Medulla oblongata (tissue), 1 donor: Measurements from ENCODE around the gene CYP27C1.
A peak's percentile ranks its signal among the peaks of the same experiment; 100 is the strongest.
"Not testable (repeated sequence)": the region's sequence is repeated elsewhere in the genome, so short reads cannot be mapped to it uniquely, and the experiment has no call there.

Experiments used
- DNase-seq: peaks from one replicate; pipeline ENCODE4 v3.0.0-alpha.2; 2015; ENCODE audit errors: extremely low spot score

CYP27C1 gene

GRCh38 chr2:127220102-127220767 is at the start of gene CYP27C1:
Gene CYP27C1 (minus strand): TSS chr2:127220299. CDS start chr2:127220270, 29 bp downstream.
- no peak for DNase-seq

- no peak for DNase-seq
Observed at GRCh38 chr2:127261804-127262406, 41.8 kb upstream of the CYP27C1 start.

- DNase-seq: no peak
Observed at GRCh38 chr2:127259355-127259754, 39.3 kb upstream of the CYP27C1 start.

- DNase-seq: no peak
Observed at GRCh38 chr2:127256866-127257265, 36.8 kb upstream of the CYP27C1 start.

- DNase-seq: no peak
Observed at GRCh38 chr2:127256381-127256780, 36.3 kb upstream of the CYP27C1 start.

GRCh38 chr2:127255721-127256120 is 35.6 kb upstream of the CYP27C1 start:
- no peak for DNase-seq

- DNase-seq: peak; percentile 46
Observed at GRCh38 chr2:127255146-127255545, 35.0 kb upstream of the CYP27C1 start.

GRCh38 chr2:127254386-127254981 is 34.4 kb upstream of the CYP27C1 start:
- no peak for DNase-seq

GRCh38 chr2:127241184-127241583 is 21.1 kb upstream of the CYP27C1 start:
- not testable (repeated sequence) for DNase-seq

- no peak for DNase-seq
Observed at GRCh38 chr2:127239395-127239794, 19.3 kb upstream of the CYP27C1 start.

- DNase-seq: not testable (repeated sequence)
Observed at GRCh38 chr2:127237768-127238167, 17.7 kb upstream of the CYP27C1 start.

GRCh38 chr2:127235082-127235702 is 15.1 kb upstream of the CYP27C1 start:
- no peak for DNase-seq

GRCh38 chr2:127233710-127234109 is 13.6 kb upstream of the CYP27C1 start:
- no peak for DNase-seq

GRCh38 chr2:127231130-127231865 is 11.2 kb upstream of the CYP27C1 start:
- no peak for DNase-seq

- DNase-seq: no peak
Observed at GRCh38 chr2:127229555-127229954, 9.5 kb upstream of the CYP27C1 start.

- DNase-seq: no peak
Observed at GRCh38 chr2:127228102-127228501, 8.0 kb upstream of the CYP27C1 start.

- not testable (repeated sequence) for DNase-seq
Observed at GRCh38 chr2:127227264-127227660, 7.2 kb upstream of the CYP27C1 start.

- DNase-seq: no peak
Observed at GRCh38 chr2:127226520-127227263, 6.6 kb upstream of the CYP27C1 start.

- no peak for DNase-seq
Observed at GRCh38 chr2:127226132-127226519, 6.0 kb upstream of the CYP27C1 start.

- DNase-seq: no peak
Observed at GRCh38 chr2:127225186-127225960, 5.3 kb upstream of the CYP27C1 start.
